Thyroid gland (tissue), 4 donors: Measurements from ENCODE around the gene WSCD2.

Experiments used
- POLR2A ChIP-seq, 2 donors: fragments of 450-650 bp; IDR thresholded peaks; one replicate each; pipeline ENCODE4 v1.6.1; 2017; ENCODE audit warnings: antibody characterized with exemption in 2 of 2, mild to moderate bottlenecking in 2 of 2, moderate library complexity in 1 of 2
- TF ChIP-seq, protein P1 (sequence below), 6 experiments: fragments of 200-600 bp in 3 of 6; fragments of 450-650 bp in 3 of 6; sonication (generic) in 3 of 6; IDR thresholded peaks; one replicate each; pipeline ENCODE4 v1.5.1; 2016 to 2019; ENCODE audit warnings: antibody characterized with exemption in 6 of 6, mild to moderate bottlenecking in 2 of 6, inconsistent platforms in 1 of 6, moderate library complexity in 1 of 6

DNA sequence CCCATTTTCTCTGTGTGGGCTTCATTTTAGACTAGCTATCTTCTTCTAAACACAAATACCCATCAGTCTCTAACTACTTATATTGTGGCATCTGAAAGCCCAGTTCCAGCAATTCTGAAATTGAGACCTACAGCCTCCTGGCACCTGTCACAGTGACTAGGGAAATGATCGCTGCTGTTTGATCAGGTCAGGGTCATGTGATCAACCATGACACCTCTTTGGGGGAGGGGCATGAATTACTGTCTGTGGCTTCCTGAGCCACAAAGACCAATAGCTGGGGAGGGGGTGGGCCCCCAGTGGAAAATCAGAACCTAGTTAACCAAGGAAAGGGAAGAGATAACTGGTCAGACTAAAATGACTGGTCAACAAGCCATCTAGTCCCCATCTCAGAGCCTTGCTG is 14.1 kb downstream of the WSCD2 start:
- TF ChIP-seq, protein P1, sequence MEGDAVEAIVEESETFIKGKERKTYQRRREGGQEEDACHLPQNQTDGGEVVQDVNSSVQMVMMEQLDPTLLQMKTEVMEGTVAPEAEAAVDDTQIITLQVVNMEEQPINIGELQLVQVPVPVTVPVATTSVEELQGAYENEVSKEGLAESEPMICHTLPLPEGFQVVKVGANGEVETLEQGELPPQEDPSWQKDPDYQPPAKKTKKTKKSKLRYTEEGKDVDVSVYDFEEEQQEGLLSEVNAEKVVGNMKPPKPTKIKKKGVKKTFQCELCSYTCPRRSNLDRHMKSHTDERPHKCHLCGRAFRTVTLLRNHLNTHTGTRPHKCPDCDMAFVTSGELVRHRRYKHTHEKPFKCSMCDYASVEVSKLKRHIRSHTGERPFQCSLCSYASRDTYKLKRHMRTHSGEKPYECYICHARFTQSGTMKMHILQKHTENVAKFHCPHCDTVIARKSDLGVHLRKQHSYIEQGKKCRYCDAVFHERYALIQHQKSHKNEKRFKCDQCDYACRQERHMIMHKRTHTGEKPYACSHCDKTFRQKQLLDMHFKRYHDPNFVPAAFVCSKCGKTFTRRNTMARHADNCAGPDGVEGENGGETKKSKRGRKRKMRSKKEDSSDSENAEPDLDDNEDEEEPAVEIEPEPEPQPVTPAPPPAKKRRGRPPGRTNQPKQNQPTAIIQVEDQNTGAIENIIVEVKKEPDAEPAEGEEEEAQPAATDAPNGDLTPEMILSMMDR (IDR thresholded peaks at IDR 0.05), result no peak
- no peak for TF ChIP-seq POLR2A (IDR thresholded peaks at IDR 0.05)
